GM12864 (cell line): ENCODE data around the gene AVL9.

Source experiments
- DNase-seq: peaks from one replicate; pipeline ENCODE4 v3.0.0-alpha.2; 2011; ENCODE audit warnings: low read depth
- H3K4me3 ChIP-seq: 2 replicates; pipeline ENCODE4 v1.5.1; 2011; ENCODE audit warnings: mild to moderate bottlenecking, low read depth, low read length, control low read depth
- TF ChIP-seq, protein P1 (sequence below): IDR thresholded peaks from 2 replicates; pipeline ENCODE4 v1.5.1; 2011; ENCODE audit warnings: low read depth, mild to moderate bottlenecking, moderate library complexity, low read length, control low read depth, inconsistent platforms; ENCODE audit errors: missing control alignments

AVL9 gene

DNA sequence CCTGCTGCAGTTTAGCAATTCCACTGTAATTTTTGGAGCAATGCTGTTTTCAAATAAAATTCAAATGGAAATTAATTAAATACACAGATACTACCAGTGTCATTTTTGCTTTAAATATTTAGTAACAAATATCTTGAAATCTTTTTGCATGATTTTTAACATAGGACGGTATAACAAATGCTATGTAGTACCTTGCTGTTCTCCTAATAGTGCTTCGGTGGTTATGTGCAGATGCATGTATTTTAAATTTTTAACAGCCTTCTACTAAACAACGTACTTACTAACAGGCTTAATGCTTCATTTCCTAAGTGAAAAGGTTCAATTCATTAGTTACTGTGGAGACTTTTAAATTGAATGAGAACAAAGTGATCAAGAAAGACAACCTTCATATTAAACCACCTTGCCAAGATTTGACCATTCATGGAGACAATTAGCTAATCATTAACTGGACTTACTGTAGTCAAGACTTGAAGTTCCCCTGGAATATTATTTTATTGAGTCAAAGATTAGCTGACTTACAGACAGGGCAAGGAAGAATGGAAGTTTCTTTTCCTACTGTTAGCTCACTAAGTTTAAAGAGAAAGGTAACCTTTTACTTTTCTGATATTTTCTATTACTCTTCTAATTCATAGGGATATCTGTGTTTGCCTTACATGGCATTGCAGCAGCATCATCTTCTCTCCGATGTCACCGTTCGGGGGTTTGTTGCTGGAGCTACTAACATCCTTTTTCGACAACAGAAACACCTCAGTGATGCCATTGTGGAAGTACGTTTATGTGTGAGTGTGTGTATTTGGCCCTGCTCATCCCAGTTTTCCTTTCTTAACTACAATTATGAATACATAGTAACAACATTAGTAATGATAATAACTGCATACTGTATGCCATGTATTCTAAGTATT, 74.3 kb downstream of the AVL9 start:
- TF ChIP-seq, protein P1, sequence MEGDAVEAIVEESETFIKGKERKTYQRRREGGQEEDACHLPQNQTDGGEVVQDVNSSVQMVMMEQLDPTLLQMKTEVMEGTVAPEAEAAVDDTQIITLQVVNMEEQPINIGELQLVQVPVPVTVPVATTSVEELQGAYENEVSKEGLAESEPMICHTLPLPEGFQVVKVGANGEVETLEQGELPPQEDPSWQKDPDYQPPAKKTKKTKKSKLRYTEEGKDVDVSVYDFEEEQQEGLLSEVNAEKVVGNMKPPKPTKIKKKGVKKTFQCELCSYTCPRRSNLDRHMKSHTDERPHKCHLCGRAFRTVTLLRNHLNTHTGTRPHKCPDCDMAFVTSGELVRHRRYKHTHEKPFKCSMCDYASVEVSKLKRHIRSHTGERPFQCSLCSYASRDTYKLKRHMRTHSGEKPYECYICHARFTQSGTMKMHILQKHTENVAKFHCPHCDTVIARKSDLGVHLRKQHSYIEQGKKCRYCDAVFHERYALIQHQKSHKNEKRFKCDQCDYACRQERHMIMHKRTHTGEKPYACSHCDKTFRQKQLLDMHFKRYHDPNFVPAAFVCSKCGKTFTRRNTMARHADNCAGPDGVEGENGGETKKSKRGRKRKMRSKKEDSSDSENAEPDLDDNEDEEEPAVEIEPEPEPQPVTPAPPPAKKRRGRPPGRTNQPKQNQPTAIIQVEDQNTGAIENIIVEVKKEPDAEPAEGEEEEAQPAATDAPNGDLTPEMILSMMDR: no peak
- H3K4me3 ChIP-seq: no peak overlapping the region
- no peak for DNase-seq

DNA sequence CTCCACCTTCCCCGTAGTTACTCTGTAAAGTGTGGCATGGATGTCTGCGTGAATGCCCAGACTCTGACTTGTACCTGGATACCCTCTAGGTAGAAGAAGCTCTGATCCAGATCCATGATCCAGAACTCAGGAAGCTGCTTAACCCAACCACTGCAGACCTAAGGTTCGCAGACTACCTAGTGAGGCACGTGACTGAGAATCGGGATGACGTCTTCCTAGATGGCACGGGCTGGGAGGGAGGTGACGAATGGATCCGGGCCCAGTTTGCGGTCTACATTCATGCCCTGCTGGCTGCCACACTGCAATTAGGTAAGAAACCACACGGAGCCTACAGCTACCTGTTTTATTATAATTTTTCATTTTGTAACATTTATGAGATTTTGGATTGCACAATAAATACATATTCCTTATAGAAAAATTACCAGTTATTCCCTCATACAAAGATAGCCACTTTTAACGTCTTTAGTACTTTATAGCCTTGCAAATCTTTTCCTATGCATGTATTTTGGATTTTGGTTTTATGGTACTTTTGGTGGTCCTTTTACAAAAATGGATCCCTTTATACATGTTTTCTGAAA, 77.9 kb downstream of the AVL9 start:
- H3K4me3 ChIP-seq: no peak overlapping the region
- TF ChIP-seq, protein P1: no peak
- DNase-seq: no peak

DNA sequence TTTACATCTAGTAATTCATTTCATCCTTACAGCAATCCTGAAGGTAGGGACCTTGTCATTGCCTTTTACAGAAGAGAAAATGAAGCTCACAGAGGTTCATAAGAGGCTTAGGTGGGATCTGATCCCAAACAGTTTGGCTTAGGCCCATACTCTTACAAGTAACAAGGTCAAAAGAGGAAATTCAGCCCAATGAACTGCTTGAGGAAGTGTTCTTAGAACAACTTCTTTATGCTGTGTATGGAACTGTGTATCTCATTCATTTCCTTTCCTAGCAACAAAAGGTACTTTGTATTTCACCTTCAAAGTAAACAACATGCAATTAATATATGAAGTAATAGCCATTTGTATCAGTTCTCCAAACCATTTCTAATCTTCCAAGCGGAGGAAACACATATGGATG, 79.3 kb downstream of the AVL9 start:
- DNase-seq: no peak
- TF ChIP-seq, protein P1: no peak
- H3K4me3 ChIP-seq: no peak overlapping the region

GRCh38 chr7:32577421-32577820, 82.1 kb downstream of the AVL9 start:
- no peak for DNase-seq
- no peak overlapping the region for H3K4me3 ChIP-seq
- TF ChIP-seq, protein P1: no peak

GRCh38 chr7:32579776-32580175, 84.5 kb downstream of the AVL9 start:
- no peak for DNase-seq
- H3K4me3 ChIP-seq: no peak overlapping the region
- TF ChIP-seq, protein P1: no peak

- no peak for DNase-seq
- no peak overlapping the region for H3K4me3 ChIP-seq
- TF ChIP-seq, protein P1: no peak
Observed at GRCh38 chr7:32580646-32581045, 85.4 kb downstream of the AVL9 start.
